H1 (cell line): ENCODE results near the gene PSPC1. TPM values are rescaled to one million over a fixed set of nuclear protein-coding genes. Genes with fewer than 3 reads are reported as not detected.
"Not testable (repeated sequence)": the region's sequence is repeated elsewhere in the genome, so short reads cannot be mapped to it uniquely, and the experiment has no call there.

ENCODE experiments used
- CTCF ChIA-PET: fragments of 300-600 bp; sonication (Branson Sonifier 250); formaldehyde crosslinking; loops from one replicate; lab custom pipeline; 2021; ENCODE audit not compliant: partially characterized antibody; lab: Charles Lee
- POLR2A ChIA-PET: fragments of 300-600 bp; sonication (Branson Sonifier 250); formaldehyde crosslinking; loops from one replicate; lab custom pipeline; 2021; ENCODE audit warnings: inconsistent platforms; ENCODE audit not compliant: partially characterized antibody; lab: Charles Lee
- DNase-seq, 2 experiments: peaks; one replicate each; pipeline versions ENCODE4 v3.0.0 to v3.0.0-alpha.2; 2010 to 2022; ENCODE audit warnings: low spot score in 2 of 2, low read depth in 1 of 2, mixed read lengths in 1 of 2
- FAIRE-seq: peaks from 2 replicates; lab custom pipeline; 2011; peaks lifted over from hg19 to GRCh38; lab: Jason Lieb, UNC
- H2AFZ ChIP-seq: 2 replicates; pipeline ENCODE4 v1.8.1; 2012; ENCODE audit warnings: low read length, inconsistent platforms
- H2AK5ac ChIP-seq: 2 replicates; pipeline ENCODE4 v1.6.1; 2013; ENCODE audit warnings: low read depth, low read length
- H2BK120ac ChIP-seq: replicated peaks from 2 replicates; pipeline ENCODE3; 2013; ENCODE audit warnings: low read depth, low read length, inconsistent platforms
- H2BK12ac ChIP-seq: 2 replicates; pipeline ENCODE4 v1.6.1; 2013; ENCODE audit warnings: low read depth, low read length
- H2BK15ac ChIP-seq: 2 replicates; pipeline ENCODE4 v1.6.1; 2013; ENCODE audit warnings: low read length
- H2BK20ac ChIP-seq: 2 replicates; pipeline ENCODE4 v1.6.1; 2013; ENCODE audit warnings: low read length
- H2BK5ac ChIP-seq: 2 replicates; pipeline ENCODE4 v1.6.1; 2013; ENCODE audit warnings: low read depth, low read length
- H3K14ac ChIP-seq: 2 replicates; pipeline ENCODE4 v1.6.1; 2013; ENCODE audit warnings: inconsistent platforms; ENCODE audit not compliant: insufficient read length
- H3K18ac ChIP-seq: 2 replicates; pipeline ENCODE4 v1.6.1; 2013; ENCODE audit warnings: low read length; ENCODE audit errors: extremely low read depth
- H3K23ac ChIP-seq: 2 replicates; pipeline ENCODE4 v1.6.1; 2013; ENCODE audit warnings: inconsistent platforms; ENCODE audit not compliant: insufficient read length
- H3K23me2 ChIP-seq: 2 replicates; pipeline ENCODE4 v1.6.1; 2013; ENCODE audit warnings: low read depth, low read length
- H3K27ac ChIP-seq: 2 replicates; pipeline ENCODE4 v1.6.1; 2011; ENCODE audit warnings: low read depth, low read length, inconsistent platforms
- H3K27me3 ChIP-seq, 4 experiments: replicated peaks in 1 of 4; 1 replicate in 1 of 4; 2 replicates in 3 of 4; pipeline versions ENCODE4 v1.6.1 to v1.8.1; 2011 to 2013; ENCODE audit warnings: low read length in 3 of 4, mild to moderate bottlenecking in 3 of 4, inconsistent platforms in 2 of 4, mixed read lengths in 2 of 4, moderate library complexity in 1 of 4; ENCODE audit not compliant: control insufficient read depth in 3 of 4, insufficient read depth in 3 of 4; ENCODE audit errors: extremely low read depth in 1 of 4
- H3K36me3 ChIP-seq, 4 experiments: 2 replicates each; pipeline versions ENCODE4 v1.6.1 to v1.8.1; 2011 to 2013; ENCODE audit warnings: mild to moderate bottlenecking in 4 of 4, low read length in 3 of 4, moderate library complexity in 2 of 4, control low read depth in 1 of 4, inconsistent platforms in 1 of 4; ENCODE audit not compliant: insufficient read depth in 4 of 4, control insufficient read depth in 2 of 4
- H3K4ac ChIP-seq: replicated peaks from 2 replicates; pipeline ENCODE3; 2013; ENCODE audit warnings: low read length, low read depth, mixed read lengths, inconsistent platforms; ENCODE audit not compliant: insufficient read length
- H3K4me1 ChIP-seq, 4 experiments: replicated peaks in 1 of 4; 1 replicate in 1 of 4; 2 replicates in 3 of 4; pipeline versions ENCODE4 v1.6.1 to v1.8.1; 2011 to 2013; ENCODE audit warnings: low read length in 3 of 4, inconsistent platforms in 2 of 4, mixed read lengths in 1 of 4; ENCODE audit not compliant: insufficient read depth in 4 of 4, control insufficient read depth in 3 of 4
- H3K4me2 ChIP-seq, 2 experiments: 2 replicates each; pipeline versions ENCODE4 v1.6.1 to v1.8.1; 2011 to 2013; ENCODE audit warnings: low read depth in 2 of 2, low read length in 2 of 2, control low read depth in 1 of 2, inconsistent platforms in 1 of 2, mild to moderate bottlenecking in 1 of 2; ENCODE audit not compliant: insufficient read depth in 1 of 2
- H3K4me3 ChIP-seq, 4 experiments: fragments of 200-600, 300-600 bp in 1 of 4; sonication (generic), shearing (Covaris generic), sonication (Bioruptor Twin) in 1 of 4; 2 replicates each; pipeline versions ENCODE4 v1.5.1 to v1.8.1; 2011 to 2016; ENCODE audit warnings: low read length in 4 of 4, low read depth in 3 of 4, control low read depth in 2 of 4, inconsistent platforms in 2 of 4, mild to moderate bottlenecking in 2 of 4, mixed read lengths in 1 of 4, moderate library complexity in 1 of 4; ENCODE audit not compliant: insufficient read depth in 2 of 4; ENCODE audit errors: extremely low read depth in 1 of 4
- H3K56ac ChIP-seq: replicated peaks from 2 replicates; pipeline ENCODE3; 2013; ENCODE audit warnings: low read depth, mild to moderate bottlenecking, mixed read lengths, low read length, inconsistent platforms; ENCODE audit not compliant: insufficient read length
- H3K79me1 ChIP-seq: 2 replicates; pipeline ENCODE4 v1.6.1; 2013; ENCODE audit warnings: low read depth, low read length, control low read depth
- H3K79me2 ChIP-seq, 2 experiments: 2 replicates each; pipeline versions ENCODE4 v1.6.1 to v1.8.1; 2012 to 2013; ENCODE audit warnings: low read length in 2 of 2, mild to moderate bottlenecking in 2 of 2, inconsistent platforms in 1 of 2; ENCODE audit not compliant: insufficient read depth in 2 of 2, control insufficient read depth in 1 of 2
- H3K9ac ChIP-seq, 4 experiments: replicated peaks in 1 of 4; 1 replicate in 1 of 4; 2 replicates in 3 of 4; pipeline versions ENCODE4 v1.6.1 to v1.8.1; 2011 to 2013; ENCODE audit warnings: low read depth in 3 of 4, low read length in 3 of 4, control low read depth in 2 of 4, mild to moderate bottlenecking in 2 of 4, moderate library complexity in 2 of 4, inconsistent platforms in 1 of 4; ENCODE audit errors: extremely low read depth in 1 of 4
- H3K9me3 ChIP-seq, 2 experiments: 2 replicates each; pipeline versions ENCODE4 v1.6.1 to v1.8.1; 2012 to 2013; ENCODE audit warnings: mild to moderate bottlenecking in 2 of 2, moderate library complexity in 2 of 2, control low read depth in 1 of 2, inconsistent platforms in 1 of 2, low read depth in 1 of 2, low read length in 1 of 2, mixed read lengths in 1 of 2; ENCODE audit not compliant: insufficient read depth in 2 of 2
- H4K20me1 ChIP-seq, 2 experiments: replicated peaks in 1 of 2; 2 replicates each; pipeline versions ENCODE3 to v1.8.1; 2011 to 2013; ENCODE audit warnings: inconsistent platforms in 2 of 2, low read length in 2 of 2, mild to moderate bottlenecking in 1 of 2; ENCODE audit not compliant: insufficient read depth in 2 of 2, control insufficient read depth in 1 of 2
- H4K5ac ChIP-seq: 2 replicates; pipeline ENCODE4 v1.6.1; 2013; ENCODE audit warnings: low read length, low read depth, mixed read lengths, inconsistent platforms; ENCODE audit not compliant: insufficient read length
- H4K8ac ChIP-seq: 2 replicates; pipeline ENCODE4 v1.8.0; 2013; ENCODE audit warnings: mild to moderate bottlenecking, moderate library complexity, low read length, inconsistent platforms; ENCODE audit not compliant: insufficient read depth; ENCODE audit errors: extremely low read depth
- H4K91ac ChIP-seq: replicated peaks from 2 replicates; pipeline ENCODE3; 2013; ENCODE audit warnings: low read length, mixed read lengths, inconsistent platforms; ENCODE audit not compliant: insufficient read length
- HDAC2 ChIP-seq, 2 experiments: fragments of 300-600 bp in 1 of 2; sonication (generic) in 1 of 2; IDR thresholded peaks; 2 replicates each; pipeline ENCODE4 v1.6.1; 2011 to 2012; ENCODE audit warnings: low read depth in 2 of 2, low read length in 2 of 2, mild to moderate bottlenecking in 2 of 2, moderate library complexity in 2 of 2, borderline replicate concordance in 1 of 2, inconsistent platforms in 1 of 2
- POLR2A ChIP-seq, 2 experiments: IDR thresholded peaks; 1 replicate in 1 of 2; 2 replicates in 1 of 2; pipeline ENCODE4 v1.6.1; 2011; ENCODE audit warnings: low read depth in 2 of 2, low read length in 2 of 2, mild to moderate bottlenecking in 2 of 2; ENCODE audit errors: control extremely low read depth in 1 of 2
- TAF1 ChIP-seq: IDR thresholded peaks from 2 replicates; pipeline ENCODE4 v1.6.1; 2011; ENCODE audit warnings: mild to moderate bottlenecking, low read depth, low read length
- TBP ChIP-seq: IDR thresholded peaks from 2 replicates; pipeline ENCODE4 v1.6.1; 2011; ENCODE audit warnings: low read depth, low read length, improper control_type of control experiment
- WGBS, 2 experiments: shearing (Covaris generic) in 1 of 2; methylation state at CpG; one replicate each; pipeline versions ENCODE4 v1.1.6 to v1.1.7; 2013 to 2015; ENCODE audit warnings: low lambda C conversion rate in 2 of 2, mixed read lengths in 2 of 2, inconsistent platforms in 1 of 2, low coverage in 1 of 2, missing lambda C conversion rate in 1 of 2; ENCODE audit not compliant: insufficient replicate concordance in 2 of 2, insufficient coverage in 1 of 2, insufficient read length in 1 of 2; ENCODE audit errors: extremely low coverage in 1 of 2, missing lambda C conversion rate in 1 of 2; 5-methylcytosine and 5-hydroxymethylcytosine counted together
- long read RNA-seq, 2 experiments: library from RNA in 1 of 2; library from capped mRNA in 1 of 2; stranded (forward); transcript quantifications; one replicate each; pipeline ENCODE4 v2.0.0, GENCODE V29; 2021; ENCODE audit warnings: inconsistent platforms in 1 of 2
- polyA minus RNA-seq, 3 experiments: library from RNA; depleted of rRNA, polyadenylated mRNA; stranded (reverse); fragments of >200 nt; gene quantifications; 1 replicate in 2 of 3; 2 replicates in 1 of 3; pipeline ENCODE4 v1.2.3, GENCODE V29; 2011
- polyA plus RNA-seq, 7 experiments: library from polyadenylated mRNA; depleted of rRNA in 3 of 7; stranded (reverse) in 5 of 7; unstranded in 2 of 7; fragments of >200 nt in 5 of 7; fragments of 200-250 nt in 2 of 7; gene quantifications; 1 replicate in 5 of 7; 2 replicates in 1 of 7; 4 replicates in 1 of 7; pipeline versions ENCODE4 v1.2.1 to v1.2.3, GENCODE V29; 2011 to 2013; ENCODE audit warnings: missing spikeins in 2 of 7, mixed read lengths in 2 of 7
- total RNA-seq: library from RNA; stranded (reverse); fragmentation: NEBNext Ultra II Directional; extraction: Animal tissue kit (Norgen Biotek cat#: 25700); gene quantifications from 2 replicates; pipeline ENCODE4 v1.2.1, GENCODE V29; 2021
- TF ChIP-seq, protein P1 (sequence below): IDR thresholded peaks from 2 replicates; pipeline ENCODE4 v1.6.1; 2012; ENCODE audit warnings: inconsistent platforms

Gene PSPC1, protein sequence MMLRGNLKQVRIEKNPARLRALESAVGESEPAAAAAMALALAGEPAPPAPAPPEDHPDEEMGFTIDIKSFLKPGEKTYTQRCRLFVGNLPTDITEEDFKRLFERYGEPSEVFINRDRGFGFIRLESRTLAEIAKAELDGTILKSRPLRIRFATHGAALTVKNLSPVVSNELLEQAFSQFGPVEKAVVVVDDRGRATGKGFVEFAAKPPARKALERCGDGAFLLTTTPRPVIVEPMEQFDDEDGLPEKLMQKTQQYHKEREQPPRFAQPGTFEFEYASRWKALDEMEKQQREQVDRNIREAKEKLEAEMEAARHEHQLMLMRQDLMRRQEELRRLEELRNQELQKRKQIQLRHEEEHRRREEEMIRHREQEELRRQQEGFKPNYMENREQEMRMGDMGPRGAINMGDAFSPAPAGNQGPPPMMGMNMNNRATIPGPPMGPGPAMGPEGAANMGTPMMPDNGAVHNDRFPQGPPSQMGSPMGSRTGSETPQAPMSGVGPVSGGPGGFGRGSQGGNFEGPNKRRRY
- total RNA-seq (97.4 and 98.2 TPM in 2 replicates), polyA plus RNA-seq (2011; rRNA removed) (46.8 and 53.4 TPM in 2 replicates), polyA minus RNA-seq (2011; rRNA and poly(A)+ RNA removed) (90.5 and 95.5 TPM in 2 replicates)
- polyA plus RNA-seq (2011; cell fraction: cytosol; rRNA removed): 60.1 TPM
- polyA plus RNA-seq (2011; cell fraction: nucleus; rRNA removed): 64.5 TPM
- 53.3 to 94.7 TPM (median 77.4 TPM) in 4 replicates for polyA plus RNA-seq (2012, experiment 1 of 2)
- polyA plus RNA-seq (2012, experiment 2 of 2): 7.6 TPM
- 75.1 TPM for polyA plus RNA-seq (2013, experiment 1 of 2)
- 77.4 TPM for polyA plus RNA-seq (2013, experiment 2 of 2)
- 40.8 TPM for polyA minus RNA-seq (2011; cell fraction: cytosol; rRNA and poly(A)+ RNA removed)
- 172 TPM for polyA minus RNA-seq (2011; cell fraction: nucleus; rRNA and poly(A)+ RNA removed)
- long read RNA-seq, experiment 1, partial matches to known transcripts: 30 of 42 reads
- long read RNA-seq, experiment 1, other reads (novel, unspliced or antisense): 5 of 42 reads
- long read RNA-seq, experiment 2, partial matches to known transcripts: 3 of 4 reads
- long read RNA-seq, experiment 2, other reads (novel, unspliced or antisense): 1 of 4 reads

DNA sequence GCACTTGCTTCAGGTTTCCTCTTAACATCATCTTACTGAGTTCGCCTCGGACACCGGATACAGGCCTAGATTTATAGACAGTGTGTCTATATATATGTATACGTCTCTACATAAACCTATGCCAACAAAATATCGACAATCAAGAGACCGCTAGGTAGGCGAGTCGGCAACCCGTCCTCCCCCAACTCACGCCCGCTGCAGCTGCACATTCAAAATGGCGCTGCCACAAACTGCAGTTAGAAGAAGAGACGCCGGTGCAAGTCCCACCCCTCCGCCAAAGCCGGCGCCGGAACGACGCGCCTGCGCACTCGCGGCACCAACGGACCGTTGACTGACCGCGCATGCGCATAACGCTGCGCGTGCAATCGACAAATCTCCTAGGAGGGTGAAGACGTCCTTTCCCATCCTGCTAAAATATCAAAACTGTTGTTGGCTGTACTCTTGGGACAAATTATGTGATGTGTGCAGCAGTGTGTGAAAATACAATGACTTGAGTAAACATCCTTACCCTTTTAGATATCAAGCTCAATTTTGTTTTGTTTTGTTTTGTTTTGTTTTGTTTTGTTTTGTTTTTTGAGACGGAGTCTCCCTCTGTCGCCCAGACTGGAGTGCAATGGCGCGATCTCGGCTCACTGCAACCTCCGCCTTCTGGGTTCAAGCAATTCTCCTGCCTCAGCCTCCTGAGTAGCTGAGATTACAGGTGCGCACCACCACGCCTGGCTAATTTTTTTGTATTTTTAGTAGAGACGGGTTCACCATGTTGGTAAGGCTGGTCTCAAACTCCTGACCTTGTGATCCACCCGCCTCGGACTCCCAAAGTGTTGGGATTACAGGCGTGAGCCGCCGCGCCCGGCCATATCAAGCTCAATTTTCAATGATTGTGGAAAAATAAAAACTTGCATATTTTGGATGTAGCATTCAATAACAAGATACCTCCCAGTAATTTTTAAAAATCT lies at the start of gene PSPC1:
PSPC1 (minus strand) TSS at position 219 of the 956 bp plus-strand sequence; CDS start at position 31, 188 bp downstream.
- FAIRE-seq (peak; percentile 95), DNase-seq (peak; percentile 90 to 96)
- H3K4me3 ChIP-seq: peak within 1 kb of the TSS; percentile 87 to 97 (median 95)
- POLR2A ChIA-PET: interaction anchor here (0.6 to 2.7 kb wide), 11 partner anchors 9 to 205 kb away, joined by 3 to 18 read pairs (median 4); partner anchors contain the start of gene ZMYM5
- H3K56ac ChIP-seq: peak within 1 kb of the TSS; percentile 92
- peak within 1 kb of the TSS; percentile 93 for H4K91ac ChIP-seq
- peak within 1 kb of the TSS; percentile 75 for H4K5ac ChIP-seq
- H2AK5ac ChIP-seq: peak within 1 kb of the TSS; percentile 91; the same call in 1 of the 2 replicates
- peak within 1 kb of the TSS; percentile 34 to 72 for H3K4me2 ChIP-seq
- CTCF ChIA-PET: interaction anchor here (1.0 to 1.5 kb wide), 3 partner anchors 9 to 23 kb away, joined by 3 to 4 read pairs (median 4); no protein-coding TSS in a partner anchor
- H3K27me3 ChIP-seq, H3K23ac ChIP-seq, H4K20me1 ChIP-seq, H2BK20ac ChIP-seq, H3K23me2 ChIP-seq, H3K9me3 ChIP-seq, H3K14ac ChIP-seq, H3K79me1 ChIP-seq, H3K4me1 ChIP-seq, H3K36me3 ChIP-seq: not testable (repeated sequence)
- H2BK12ac ChIP-seq: peak within 1 kb of the TSS; percentile 84
- H3K4ac ChIP-seq: peak within 1 kb of the TSS; percentile 91
- peak within 1 kb of the TSS; percentile 85 for H3K18ac ChIP-seq
- WGBS, 2 experiments: 29% methylated on average over 50 of the region's 50 CpGs; no CpG with 5 or more reads in 1 of the 2 experiments
- H3K79me2 ChIP-seq: peaks cover 16 to 23% of the 10 kb centered on the region in 2 experiments
- peak within 1 kb of the TSS; percentile 94 for H4K8ac ChIP-seq
- H2BK5ac ChIP-seq: peak within 1 kb of the TSS; percentile 93
- H3K27ac ChIP-seq: peak within 1 kb of the TSS; percentile 86
- H2BK15ac ChIP-seq: 0 out of 2 replicates have a peak within 1 kb of the TSS, but pooled peaks have one; percentile 19
- H2BK120ac ChIP-seq: peak within 1 kb of the TSS; percentile 57
- H3K9ac ChIP-seq: peak within 1 kb of the TSS; percentile 96 to 99 (median 96)
- peak within 1 kb of the TSS; percentile 38; the same call in 1 of the 2 replicates for H2AFZ ChIP-seq
- peak; percentile 92 for TF ChIP-seq TBP
- TF ChIP-seq, protein P1, sequence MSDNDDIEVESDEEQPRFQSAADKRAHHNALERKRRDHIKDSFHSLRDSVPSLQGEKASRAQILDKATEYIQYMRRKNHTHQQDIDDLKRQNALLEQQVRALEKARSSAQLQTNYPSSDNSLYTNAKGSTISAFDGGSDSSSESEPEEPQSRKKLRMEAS: peak; percentile 58
- TF ChIP-seq TAF1: peak; percentile 97
- TF ChIP-seq POLR2A (IDR thresholded peaks at IDR 0.05; ENCODE audit: control extremely low read depth in 1 of 2, low read depth in 2 of 2, low read length in 2 of 2): peak; percentile 76 to 94
- 0 out of 4 replicates have a peak, but pooled peaks of 1 of the 2 experiments have one; percentile 15 for TF ChIP-seq HDAC2 (IDR thresholded peaks at IDR 0.05; ENCODE audit: borderline replicate concordance in 1 of 2, low read depth in 2 of 2, low read length in 2 of 2)
